SK-N-SH (cell line): Measurements from ENCODE around the gene CCDC102B.

ENCODE experiments used
- CHD2 ChIP-seq: fragments of 150-350 bp; IDR thresholded peaks from 2 replicates; pipeline ENCODE4 v1.6.1; 2018; ENCODE audit warnings: low read length; ENCODE audit not compliant: partially characterized antibody
- CTCF ChIP-seq: fragments of 200-600 bp; sonication (generic); IDR thresholded peaks from 2 replicates; pipeline ENCODE4 v1.6.1; 2017; ENCODE audit warnings: antibody characterized with exemption, mild to moderate bottlenecking, moderate library complexity
- EP300 ChIP-seq, 2 experiments: IDR thresholded peaks; 2 replicates each; pipeline versions ENCODE4 v1.4.0 to v1.6.1; 2012; ENCODE audit warnings: borderline replicate concordance in 1 of 2, low read depth in 1 of 2, low read length in 1 of 2
- FOXM1 ChIP-seq: IDR thresholded peaks from 2 replicates; pipeline ENCODE4 v1.4.0; 2012; ENCODE audit warnings: low read depth, mild to moderate bottlenecking
- POLR2AphosphoS5 ChIP-seq: IDR thresholded peaks from 2 replicates; pipeline ENCODE4 v1.6.1; 2012; ENCODE audit warnings: low read depth, low read length
- RAD21 ChIP-seq: IDR thresholded peaks from 2 replicates; pipeline ENCODE4 v1.6.1; 2012; ENCODE audit warnings: mild to moderate bottlenecking, low read length
- RFX5 ChIP-seq: IDR thresholded peaks from 2 replicates; pipeline ENCODE4 v1.6.1; 2012; ENCODE audit warnings: mild to moderate bottlenecking, improper control_type of control experiment, low read length
- TF ChIP-seq, protein P1 (sequence below): IDR thresholded peaks from 2 replicates; pipeline ENCODE4 v1.6.1; 2012; ENCODE audit warnings: mild to moderate bottlenecking, low read depth, low read length, moderate library complexity

DNA sequence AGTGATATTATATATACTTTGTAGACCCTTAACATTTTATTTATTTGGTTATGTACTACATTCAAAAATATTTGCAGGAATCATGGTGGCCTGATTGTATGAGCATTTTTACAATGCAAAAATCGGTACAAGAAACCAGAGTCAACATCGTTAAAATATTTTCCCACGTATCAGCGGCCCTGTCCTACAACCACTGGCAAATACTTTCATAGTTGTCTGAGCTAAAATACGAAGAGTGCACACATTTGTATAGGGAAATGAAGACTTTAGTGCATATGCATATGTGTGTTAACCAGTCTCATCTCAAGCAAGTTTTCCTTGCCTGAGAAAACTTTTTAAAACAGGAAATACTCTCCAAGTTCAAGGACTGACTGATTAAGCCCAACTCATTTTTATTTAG lies 35.9 kb downstream of the CCDC102B start:
- TF ChIP-seq CTCF (no peak), FOXM1 (no peak), CHD2 (no peak), POLR2AphosphoS5 (no peak), RFX5 (no peak), RAD21 (no peak), EP300 (IDR thresholded peaks at IDR 0.05; ENCODE audit: borderline replicate concordance in 1 of 2, low read depth in 1 of 2, low read length in 1 of 2) (no peak)
- TF ChIP-seq, protein P1, sequence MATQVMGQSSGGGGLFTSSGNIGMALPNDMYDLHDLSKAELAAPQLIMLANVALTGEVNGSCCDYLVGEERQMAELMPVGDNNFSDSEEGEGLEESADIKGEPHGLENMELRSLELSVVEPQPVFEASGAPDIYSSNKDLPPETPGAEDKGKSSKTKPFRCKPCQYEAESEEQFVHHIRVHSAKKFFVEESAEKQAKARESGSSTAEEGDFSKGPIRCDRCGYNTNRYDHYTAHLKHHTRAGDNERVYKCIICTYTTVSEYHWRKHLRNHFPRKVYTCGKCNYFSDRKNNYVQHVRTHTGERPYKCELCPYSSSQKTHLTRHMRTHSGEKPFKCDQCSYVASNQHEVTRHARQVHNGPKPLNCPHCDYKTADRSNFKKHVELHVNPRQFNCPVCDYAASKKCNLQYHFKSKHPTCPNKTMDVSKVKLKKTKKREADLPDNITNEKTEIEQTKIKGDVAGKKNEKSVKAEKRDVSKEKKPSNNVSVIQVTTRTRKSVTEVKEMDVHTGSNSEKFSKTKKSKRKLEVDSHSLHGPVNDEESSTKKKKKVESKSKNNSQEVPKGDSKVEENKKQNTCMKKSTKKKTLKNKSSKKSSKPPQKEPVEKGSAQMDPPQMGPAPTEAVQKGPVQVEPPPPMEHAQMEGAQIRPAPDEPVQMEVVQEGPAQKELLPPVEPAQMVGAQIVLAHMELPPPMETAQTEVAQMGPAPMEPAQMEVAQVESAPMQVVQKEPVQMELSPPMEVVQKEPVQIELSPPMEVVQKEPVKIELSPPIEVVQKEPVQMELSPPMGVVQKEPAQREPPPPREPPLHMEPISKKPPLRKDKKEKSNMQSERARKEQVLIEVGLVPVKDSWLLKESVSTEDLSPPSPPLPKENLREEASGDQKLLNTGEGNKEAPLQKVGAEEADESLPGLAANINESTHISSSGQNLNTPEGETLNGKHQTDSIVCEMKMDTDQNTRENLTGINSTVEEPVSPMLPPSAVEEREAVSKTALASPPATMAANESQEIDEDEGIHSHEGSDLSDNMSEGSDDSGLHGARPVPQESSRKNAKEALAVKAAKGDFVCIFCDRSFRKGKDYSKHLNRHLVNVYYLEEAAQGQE, result no peak
